HCT116 (cell line): ENCODE measurements around the gene PTPRF. TPM values are rescaled to one million over a fixed set of nuclear protein-coding genes. Genes with fewer than 3 reads are reported as not detected.

ENCODE experiments used
- ATAC-seq: fragments of 200-7000 bp; cut with Tn5 transposase; 2 replicates; pipeline ENCODE4 v1.9.1; 2020; ENCODE audit warnings: mild to moderate bottlenecking, moderate library complexity
- BruUV-seq: library from RNA; stranded (reverse); fragments of 400-500 nt; replicated peaks from 2 replicates; lab custom pipeline; 2021; lab: Mats Ljungman, UMichigan
- CTCF ChIA-PET: fragments of 300-600 bp; sonication (Branson Sonifier 250); formaldehyde crosslinking; loops from one replicate; lab custom pipeline; 2021; ENCODE audit warnings: antibody characterized with exemption; lab: Charles Lee
- POLR2A ChIA-PET: fragments of 300-600, 350-600 bp; sonication (Branson Sonifier 250); formaldehyde crosslinking; loops from one replicate; lab custom pipeline; 2021; ENCODE audit warnings: antibody characterized with exemption; lab: Charles Lee
- RAD21 ChIA-PET, 2 experiments: fragments of 300-600 bp; sonication (Branson Sonifier 250); formaldehyde crosslinking; loops; one replicate each; lab custom pipeline; 2023; ENCODE audit warnings: low total read pairs in 2 of 2; ENCODE audit not compliant: uncharacterized antibody in 2 of 2, unreplicated experiment in 2 of 2, low non-redundant PET in 1 of 2; lab: Charles Lee
- DNase-seq: peaks from one replicate; pipeline ENCODE4 v3.0.0-alpha.2; 2010; ENCODE audit warnings: low read depth, low spot score
- H2AFZ ChIP-seq: fragments of 200-600 bp; shearing (Covaris generic), sonication (generic); 2 replicates; pipeline ENCODE4 v1.6.1; 2017; ENCODE audit warnings: low read depth, mixed run types, mixed read lengths, antibody characterized with exemption, low read length; ENCODE audit not compliant: poor library complexity, severe bottlenecking
- H3K27ac ChIP-seq: 2 replicates; pipeline ENCODE4 v1.5.1; 2012; ENCODE audit warnings: low read depth, low read length
- H3K27me3 ChIP-seq: fragments of 200-600 bp; sonication (generic); 2 replicates; pipeline ENCODE4 v1.6.1; 2016; ENCODE audit warnings: mixed run types, low read length, mixed read lengths; ENCODE audit not compliant: insufficient read depth
- H3K36me3 ChIP-seq, 2 experiments: fragments of 200-500 bp in 1 of 2; fragments of 200-600 bp in 1 of 2; sonication (Bioruptor generic) in 1 of 2; sonication (generic) in 1 of 2; 2 replicates each; pipeline versions ENCODE4 v1.5.1 to v1.6.1; 2014 to 2016; ENCODE audit warnings: low read length in 2 of 2, inconsistent platforms in 1 of 2, mixed read lengths in 1 of 2, mixed run types in 1 of 2; ENCODE audit not compliant: insufficient read depth in 2 of 2, control insufficient read depth in 1 of 2
- H3K4me1 ChIP-seq, 2 experiments: fragments of 200-600 bp in 1 of 2; sonication (generic) in 1 of 2; 2 replicates each; pipeline versions ENCODE4 v1.5.1 to v1.6.1; 2012 to 2017; ENCODE audit warnings: low read length in 2 of 2, inconsistent platforms in 1 of 2, mild to moderate bottlenecking in 1 of 2, mixed read lengths in 1 of 2, mixed run types in 1 of 2, moderate library complexity in 1 of 2; ENCODE audit not compliant: insufficient read depth in 2 of 2, control insufficient read depth in 1 of 2
- H3K4me2 ChIP-seq: fragments of 200-600 bp; sonication (generic); 2 replicates; pipeline ENCODE4 v1.6.1; 2017; ENCODE audit warnings: mixed run types, low read length, mixed read lengths
- H3K4me3 ChIP-seq, 2 experiments: fragments of 200-600 bp in 1 of 2; sonication (generic) in 1 of 2; replicated peaks in 1 of 2; 2 replicates each; pipeline ENCODE4 v1.5.1; 2011 to 2016; ENCODE audit warnings: low read length in 2 of 2, control low read depth in 1 of 2, low read depth in 1 of 2, mild to moderate bottlenecking in 1 of 2, mixed read lengths in 1 of 2, mixed run types in 1 of 2
- H3K79me2 ChIP-seq: fragments of 200-600 bp; sonication (generic); 2 replicates; pipeline ENCODE4 v1.6.1; 2017; ENCODE audit warnings: mild to moderate bottlenecking, mixed run types, low read length, moderate library complexity, mixed read lengths; ENCODE audit not compliant: insufficient read depth
- H3K9ac ChIP-seq: fragments of 200-600 bp; sonication (generic); 2 replicates; pipeline ENCODE4 v1.6.1; 2016; ENCODE audit warnings: low read length, mixed read lengths
- H3K9me2 ChIP-seq: fragments of 200-600 bp; sonication (generic), shearing (Covaris generic); 2 replicates; pipeline ENCODE4 v1.6.1; 2017; ENCODE audit warnings: mixed run types, mild to moderate bottlenecking, moderate library complexity; ENCODE audit not compliant: insufficient read depth
- H3K9me3 ChIP-seq, 2 experiments: fragments of 200-500 bp in 1 of 2; fragments of 200-600 bp in 1 of 2; sonication (Bioruptor generic) in 1 of 2; sonication (generic) in 1 of 2; 2 replicates each; pipeline ENCODE4 v1.6.1; 2014 to 2017; ENCODE audit warnings: low read length in 2 of 2, mixed read lengths in 2 of 2, inconsistent platforms in 1 of 2, low read depth in 1 of 2, mild to moderate bottlenecking in 1 of 2, mixed run types in 1 of 2, moderate library complexity in 1 of 2; ENCODE audit not compliant: control insufficient read depth in 1 of 2, insufficient read depth in 1 of 2
- H4K20me1 ChIP-seq: fragments of 200-600 bp; sonication (generic), shearing (Covaris generic); 2 replicates; pipeline ENCODE4 v1.6.1; 2017; ENCODE audit warnings: mixed run types, mild to moderate bottlenecking, moderate library complexity; ENCODE audit not compliant: insufficient read depth
- ATF3 ChIP-seq: IDR thresholded peaks from 2 replicates; pipeline ENCODE4 v1.6.1; 2012
- CBX3 ChIP-seq: IDR thresholded peaks from 2 replicates; pipeline ENCODE4 v1.6.1; 2012; ENCODE audit warnings: low read depth
- CEBPB ChIP-seq: IDR thresholded peaks from 2 replicates; pipeline ENCODE4 v1.6.1; 2012; ENCODE audit warnings: low read depth
- CTCF ChIP-seq, 3 experiments: fragments of 200-600 bp in 1 of 3; sonication (generic) in 1 of 3; IDR thresholded peaks in 2 of 3; conservative IDR thresholded peaks in 1 of 3; 2 replicates each; pipeline ENCODE4 v1.5.1; 2012 to 2017; ENCODE audit warnings: low read depth in 2 of 3, low read length in 2 of 3, antibody characterized with exemption in 1 of 3, borderline replicate concordance in 1 of 3, control low read depth in 1 of 3, mild to moderate bottlenecking in 1 of 3, mixed read lengths in 1 of 3, mixed run types in 1 of 3, moderate library complexity in 1 of 3; ENCODE audit not compliant: insufficient read depth in 1 of 3
- EGR1 ChIP-seq: IDR thresholded peaks from 2 replicates; pipeline ENCODE4 v1.6.1; 2012; ENCODE audit warnings: low read depth
- ELF1 ChIP-seq: IDR thresholded peaks from 2 replicates; pipeline ENCODE4 v1.6.1; 2012; ENCODE audit warnings: low read depth, borderline replicate concordance
- EZH2phosphoT487 ChIP-seq: fragments of 200-600 bp; IDR thresholded peaks from 2 replicates; pipeline ENCODE4 v1.6.1; 2018; ENCODE audit warnings: antibody characterized with exemption, borderline replicate concordance
- FOSL1 ChIP-seq: IDR thresholded peaks from 2 replicates; pipeline ENCODE4 v1.6.1; 2012; ENCODE audit warnings: low read depth
- JUND ChIP-seq: IDR thresholded peaks from 2 replicates; pipeline ENCODE4 v1.6.1; 2012
- POLR2A ChIP-seq: IDR thresholded peaks from 2 replicates; pipeline ENCODE4 v1.7.0; 2011; ENCODE audit warnings: borderline replicate concordance; ENCODE audit not compliant: insufficient read depth, insufficient read length; ENCODE audit errors: extremely low read depth
- POLR2AphosphoS5 ChIP-seq: IDR thresholded peaks from 2 replicates; pipeline ENCODE4 v1.6.1; 2011; ENCODE audit warnings: mild to moderate bottlenecking, low read depth, low read length, moderate library complexity
- RAD21 ChIP-seq: IDR thresholded peaks from 2 replicates; pipeline ENCODE4 v1.6.1; 2012; ENCODE audit warnings: low read depth, mild to moderate bottlenecking
- REST ChIP-seq: IDR thresholded peaks from 2 replicates; pipeline ENCODE4 v1.6.1; 2012; ENCODE audit warnings: low read depth
- SIN3A ChIP-seq: IDR thresholded peaks from 2 replicates; pipeline ENCODE4 v1.6.1; 2012; ENCODE audit warnings: low read depth
- SP1 ChIP-seq: IDR thresholded peaks from 2 replicates; pipeline ENCODE4 v1.6.1; 2012; ENCODE audit warnings: low read depth
- YY1 ChIP-seq: IDR thresholded peaks from 2 replicates; pipeline ENCODE4 v1.6.1; 2011; ENCODE audit warnings: low read length, low read depth, moderate library complexity, mild to moderate bottlenecking; ENCODE audit not compliant: insufficient replicate concordance; ENCODE audit errors: extremely low read depth
- ZFX ChIP-seq: fragments of 450-650 bp; IDR thresholded peaks from 2 replicates; pipeline ENCODE4 v1.6.1; 2017
- ZNF274 ChIP-seq: fragments of 200-500 bp; sonication (Bioruptor generic); IDR thresholded peaks from 2 replicates; pipeline ENCODE4 v1.6.1; 2014; ENCODE audit warnings: mild to moderate bottlenecking, low read depth, low read length, inconsistent platforms
- intact Hi-C: fragments of 100-400 bp; cut with micrococcal nuclease; formaldehyde crosslinking; loops from 2 replicates; pipeline ENCODE4 v1.10.0; 2022
- total RNA-seq: library from RNA; stranded (reverse); gene quantifications from one replicate; pipeline ENCODE4 v1.2.1, GENCODE V29; 2021; ENCODE audit not compliant: unreplicated experiment
- TF ChIP-seq, protein P1 (sequence below): IDR thresholded peaks from 2 replicates; pipeline ENCODE4 v1.6.1; 2012

The PTPRF gene
- total RNA-seq, 1 experiment from 2014 or later, result 224 TPM

DNA sequence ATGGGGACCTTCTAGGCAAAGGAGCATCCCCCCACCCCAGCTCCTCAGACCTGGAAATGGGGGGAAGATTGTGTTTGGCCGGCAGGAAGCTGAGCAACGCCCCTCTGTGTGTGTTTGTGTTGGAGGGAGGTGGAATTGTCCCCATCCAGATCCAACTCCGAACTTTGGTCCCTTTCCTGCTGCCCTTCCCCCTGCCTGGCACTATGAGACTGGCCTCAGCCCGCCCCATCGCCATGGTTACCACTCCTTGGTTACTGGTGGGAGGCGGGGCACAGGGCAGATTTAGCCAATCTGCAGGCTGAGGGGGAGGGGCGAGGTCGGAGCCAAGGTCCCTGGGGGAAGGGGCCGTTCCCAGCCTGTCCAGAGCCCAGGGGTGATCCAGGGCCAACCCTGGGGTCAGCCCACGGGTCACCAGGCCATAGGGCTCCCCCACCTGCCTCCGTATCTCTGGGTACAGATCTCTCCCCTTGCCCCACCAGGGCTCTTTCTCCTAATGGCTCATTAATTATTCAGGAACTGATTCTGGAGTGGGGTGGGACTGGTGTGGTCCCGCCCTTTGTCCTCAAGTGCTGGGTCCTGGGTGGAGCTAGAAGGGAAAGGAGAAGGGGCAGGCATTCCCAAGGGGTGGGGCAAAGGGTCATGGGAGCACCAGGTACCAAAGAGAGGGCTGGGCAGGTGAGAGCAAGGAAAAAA lies 15.2 kb downstream of the PTPRF start:
- Histone ChIP-seq H3K79me2 (peaks cover 90% of the 10 kb centered on the region), H3K27ac (peak overlapping the region; percentile 2; the same call in 1 of the 2 replicates), H3K4me3 (no peak overlapping the region), H3K4me1 (peaks cover 40 to 70% of the 10 kb centered on the region in 2 experiments), H3K9me3 (no peaks in the 10 kb centered on the region), H3K36me3 (peaks cover 13 to 36% of the 10 kb centered on the region in 2 experiments; a peak in 3 of 4 replicates), H3K9me2 (no peaks in the 10 kb centered on the region), H3K27me3 (no peaks in the 10 kb centered on the region), H3K4me2 (peak overlapping the region; percentile 35; the same call in 1 of the 2 replicates), H3K9ac (no peak overlapping the region), H4K20me1 (peaks cover 5% of the 10 kb centered on the region; the same call in 1 of the 2 replicates), H2AFZ (no peak overlapping the region)
- no TSS peak for BruUV-seq
- ChIA-PET POLR2A (no interaction called here), CTCF (interaction anchor here (1.6 kb wide), 1 partner anchor 9 kb away, joined by 3 read pairs; no protein-coding TSS in a partner anchor), RAD21 (no interaction called here)
- TF ChIP-seq FOSL1 (no peak), ELF1 (no peak), ZFX (no peak), EGR1 (no peak), YY1 (no peak), POLR2AphosphoS5 (no peak), CEBPB (no peak), CBX3 (no peak), POLR2A (no peak), ATF3 (no peak), SIN3A (no peak), ZNF274 (no peak), REST (no peak), JUND (no peak), CTCF (IDR thresholded peaks at IDR 0.05 in 2 of 3, conservative IDR thresholded peaks at IDR 0.05 in 1 of 3; ENCODE audit: borderline replicate concordance in 1 of 3, insufficient read depth in 1 of 3, low read depth in 2 of 3, low read length in 2 of 3) (no peak), EZH2phosphoT487 (no peak), SP1 (no peak), RAD21 (no peak)
- TF ChIP-seq, protein P1, sequence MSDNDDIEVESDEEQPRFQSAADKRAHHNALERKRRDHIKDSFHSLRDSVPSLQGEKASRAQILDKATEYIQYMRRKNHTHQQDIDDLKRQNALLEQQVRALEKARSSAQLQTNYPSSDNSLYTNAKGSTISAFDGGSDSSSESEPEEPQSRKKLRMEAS, result no peak
- intact Hi-C loops, result no loop called here
- DNase-seq (no peak), ATAC-seq (peak; percentile 39)
